ENCODE measurements around the gene TERB2. TPM values are rescaled to one million over a fixed set of nuclear protein-coding genes. Genes with fewer than 3 reads are reported as not detected.

Gene TERB2
- total RNA-seq, 1 donor from 2014 or later: not detected

Other genes with a start within 250 kb of the TERB2 start
- gene PATL2, start 245.4 kb upstream of the TERB2 start, total RNA-seq: 3.3 TPM
- gene B2M, start 245.2 kb upstream of the TERB2 start, total RNA-seq: 1,155 TPM
- 51.9 TPM for gene TRIM69, start 220.2 kb upstream of the TERB2 start, total RNA-seq
- gene SORD, start 66.5 kb downstream of the TERB2 start, total RNA-seq: 11.2 TPM
- gene DUOX2, start 157.5 kb downstream of the TERB2 start, total RNA-seq: 0.08 TPM
- not detected for gene DUOXA2, start 157.6 kb downstream of the TERB2 start, total RNA-seq
- 0.68 TPM for gene DUOXA1, start 173.2 kb downstream of the TERB2 start, total RNA-seq
- 1.0 TPM for gene DUOX1, start 173.3 kb downstream of the TERB2 start, total RNA-seq
- gene SHF, start 231.3 kb downstream of the TERB2 start, total RNA-seq: 3.9 TPM

Measured in Right ventricle myocardium inferior (tissue), 1 donor.